Measurements from ENCODE around the gene ZNF550. TPM values are rescaled to one million over a fixed set of nuclear protein-coding genes. Genes with fewer than 3 reads are reported as not detected.

Gene ZNF550
- total and polyA plus RNA-seq, 2 of the 13 experiments (the other 11 are each of a cell fraction or from before 2014, with no cell fraction given): 8.6 to 9.1 TPM

- TF ChIP-seq ZNF546 (CRISPR knock-in tag; conservative IDR thresholded peaks at IDR 0.05): peak; percentile 72; the same call in 1 of the 2 replicates
- peak; percentile 60; the same call in 1 of the 2 replicates for TF ChIP-seq NCOA1 (CRISPR knock-in tag; IDR thresholded peaks at IDR 0.05)
- peak; percentile 82 for TF ChIP-seq SP2 (CRISPR knock-in tag; IDR thresholded peaks at IDR 0.05)
- no peak for TF ChIP-seq NCOA5 (CRISPR knock-in tag; IDR thresholded peaks at IDR 0.05)
- TF ChIP-seq, protein P1, sequence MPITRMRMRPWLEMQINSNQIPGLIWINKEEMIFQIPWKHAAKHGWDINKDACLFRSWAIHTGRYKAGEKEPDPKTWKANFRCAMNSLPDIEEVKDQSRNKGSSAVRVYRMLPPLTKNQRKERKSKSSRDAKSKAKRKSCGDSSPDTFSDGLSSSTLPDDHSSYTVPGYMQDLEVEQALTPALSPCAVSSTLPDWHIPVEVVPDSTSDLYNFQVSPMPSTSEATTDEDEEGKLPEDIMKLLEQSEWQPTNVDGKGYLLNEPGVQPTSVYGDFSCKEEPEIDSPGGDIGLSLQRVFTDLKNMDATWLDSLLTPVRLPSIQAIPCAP (CRISPR knock-in tag; IDR thresholded peaks at IDR 0.05; ENCODE audit: low read depth): no peak
- TF ChIP-seq PCBP1 (IDR thresholded peaks at IDR 0.05; ENCODE audit: borderline replicate concordance, low read depth, low read length): no peak
- TF ChIP-seq ZNF639 (CRISPR knock-in tag; conservative IDR thresholded peaks at IDR 0.05): peak; percentile 76
- TF ChIP-seq, protein P2, sequence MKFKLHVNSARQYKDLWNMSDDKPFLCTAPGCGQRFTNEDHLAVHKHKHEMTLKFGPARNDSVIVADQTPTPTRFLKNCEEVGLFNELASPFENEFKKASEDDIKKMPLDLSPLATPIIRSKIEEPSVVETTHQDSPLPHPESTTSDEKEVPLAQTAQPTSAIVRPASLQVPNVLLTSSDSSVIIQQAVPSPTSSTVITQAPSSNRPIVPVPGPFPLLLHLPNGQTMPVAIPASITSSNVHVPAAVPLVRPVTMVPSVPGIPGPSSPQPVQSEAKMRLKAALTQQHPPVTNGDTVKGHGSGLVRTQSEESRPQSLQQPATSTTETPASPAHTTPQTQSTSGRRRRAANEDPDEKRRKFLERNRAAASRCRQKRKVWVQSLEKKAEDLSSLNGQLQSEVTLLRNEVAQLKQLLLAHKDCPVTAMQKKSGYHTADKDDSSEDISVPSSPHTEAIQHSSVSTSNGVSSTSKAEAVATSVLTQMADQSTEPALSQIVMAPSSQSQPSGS (CRISPR knock-in tag; IDR thresholded peaks at IDR 0.05): peak; percentile 32; the same call in 1 of the 2 replicates
- TF ChIP-seq JUN (CRISPR knock-in tag; IDR thresholded peaks at IDR 0.05): no peak
- TF ChIP-seq FOXM1 (CRISPR knock-in tag; IDR thresholded peaks at IDR 0.05): no peak
- no peak for TF ChIP-seq RBAK (CRISPR knock-in tag; IDR thresholded peaks at IDR 0.05)
- TF ChIP-seq BHLHE40 (IDR thresholded peaks at IDR 0.05; ENCODE audit: low read length): peak; percentile 73
- no peak for TF ChIP-seq KLF15 (CRISPR knock-in tag; IDR thresholded peaks at IDR 0.05; ENCODE audit: borderline replicate concordance)
- TF ChIP-seq HBP1 (CRISPR knock-in tag; IDR thresholded peaks at IDR 0.05; ENCODE audit: low read depth): no peak
- TF ChIP-seq ZNF747 (CRISPR knock-in tag; IDR thresholded peaks at IDR 0.05; ENCODE audit: borderline replicate concordance): peak; percentile 41; the same call in 1 of the 2 replicates
- TF ChIP-seq ZFP91 (CRISPR knock-in tag; IDR thresholded peaks at IDR 0.05; ENCODE audit: borderline replicate concordance): peak; percentile 96
- TF ChIP-seq CEBPZ (IDR thresholded peaks at IDR 0.05; ENCODE audit: low read length): no peak
Observed at GRCh38 chr19:57527136-57527881, 32.4 kb downstream of the ZNF550 start, which contains the start of gene ZNF549 (continued).

Measured in HepG2 (cell line).